Measurements from ENCODE around the gene ARHGAP25.
A peak's percentile ranks its signal among the peaks of the same experiment; 100 is the strongest.

ARHGAP25 gene

GRCh38 chr2:68768461-68768860 lies 33.9 kb downstream of the ARHGAP25 start:
- DNase-seq, result no peak

DNA sequence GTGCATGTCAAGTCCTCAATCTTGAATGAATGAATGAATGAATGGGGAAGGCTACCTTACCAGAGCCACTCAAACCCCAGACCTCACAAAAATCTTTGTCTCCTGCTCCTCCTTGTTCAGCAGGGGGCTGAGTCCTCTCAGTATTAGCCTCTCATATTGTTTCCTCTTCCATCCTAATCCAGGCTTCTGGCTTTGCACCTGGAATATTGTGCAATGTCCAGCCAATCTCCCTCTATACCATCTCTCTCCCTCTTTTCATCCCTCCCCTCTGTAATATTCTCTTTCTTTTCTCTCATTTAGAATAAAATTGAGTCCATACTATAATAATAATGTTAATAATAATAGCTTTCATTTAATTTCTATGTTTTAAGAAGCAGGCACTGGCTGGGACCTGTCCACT lies 34.3 kb downstream of the ARHGAP25 start:
- DNase-seq, result no peak

DNA sequence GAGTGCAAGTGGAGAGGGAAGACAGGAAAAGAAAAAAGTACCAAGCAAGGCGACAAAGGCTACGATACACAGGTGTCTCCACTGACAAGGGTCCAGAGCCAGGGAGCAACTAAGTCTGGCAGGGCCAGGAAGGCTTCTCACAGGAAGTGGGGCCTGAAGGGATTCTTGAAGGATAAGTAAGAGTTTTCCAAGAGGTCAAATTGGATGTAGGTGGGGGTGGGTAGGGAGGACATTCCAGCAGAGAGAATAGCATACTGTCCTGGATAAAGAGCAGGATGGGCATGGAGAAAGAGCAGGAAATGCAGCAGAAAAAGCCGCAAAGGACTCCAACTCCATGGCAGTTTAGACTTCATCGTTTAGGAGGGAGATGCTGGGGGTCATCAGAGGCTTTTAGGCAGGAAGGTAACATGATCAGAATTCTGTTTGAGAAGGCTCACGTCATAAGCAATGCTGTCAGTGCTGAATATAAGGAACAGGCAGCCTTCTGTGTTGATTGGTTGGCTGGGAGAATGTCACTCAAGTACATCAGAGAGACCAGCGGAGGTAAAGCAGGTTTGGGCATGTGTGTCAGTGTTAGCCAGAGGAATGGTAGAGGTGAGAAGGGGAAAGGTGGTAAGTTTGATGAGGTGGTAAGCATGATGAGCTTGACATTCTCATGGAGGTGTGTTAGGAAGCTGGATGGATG lies 35.1 kb downstream of the ARHGAP25 start:
- DNase-seq, result no peak

GRCh38 chr2:68770271-68771111 lies 35.9 kb downstream of the ARHGAP25 start:
- no peak for DNase-seq

- DNase-seq, result no peak
Measured at GRCh38 chr2:68771211-68771751, 36.7 kb downstream of the ARHGAP25 start.

DNA sequence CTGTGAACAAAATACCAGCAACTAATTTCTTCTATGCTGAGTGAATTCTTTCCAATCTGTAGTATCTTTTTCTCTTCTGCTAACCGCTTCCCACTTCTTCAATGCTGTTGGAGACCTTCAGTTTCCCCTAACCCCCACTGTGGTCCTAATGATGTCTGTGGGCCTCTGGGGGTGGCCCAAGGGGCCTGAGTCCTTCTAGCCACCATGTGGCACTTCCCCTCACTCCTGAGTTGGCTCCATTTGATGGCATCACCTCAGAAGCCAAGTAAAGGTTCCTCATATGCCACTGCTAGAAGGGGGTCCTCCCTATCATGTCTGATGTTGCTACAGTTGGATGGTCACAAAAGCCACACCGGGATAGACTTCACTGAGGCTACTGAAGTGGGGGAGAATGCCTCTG lies 37.5 kb downstream of the ARHGAP25 start:
- no peak for DNase-seq

DNA sequence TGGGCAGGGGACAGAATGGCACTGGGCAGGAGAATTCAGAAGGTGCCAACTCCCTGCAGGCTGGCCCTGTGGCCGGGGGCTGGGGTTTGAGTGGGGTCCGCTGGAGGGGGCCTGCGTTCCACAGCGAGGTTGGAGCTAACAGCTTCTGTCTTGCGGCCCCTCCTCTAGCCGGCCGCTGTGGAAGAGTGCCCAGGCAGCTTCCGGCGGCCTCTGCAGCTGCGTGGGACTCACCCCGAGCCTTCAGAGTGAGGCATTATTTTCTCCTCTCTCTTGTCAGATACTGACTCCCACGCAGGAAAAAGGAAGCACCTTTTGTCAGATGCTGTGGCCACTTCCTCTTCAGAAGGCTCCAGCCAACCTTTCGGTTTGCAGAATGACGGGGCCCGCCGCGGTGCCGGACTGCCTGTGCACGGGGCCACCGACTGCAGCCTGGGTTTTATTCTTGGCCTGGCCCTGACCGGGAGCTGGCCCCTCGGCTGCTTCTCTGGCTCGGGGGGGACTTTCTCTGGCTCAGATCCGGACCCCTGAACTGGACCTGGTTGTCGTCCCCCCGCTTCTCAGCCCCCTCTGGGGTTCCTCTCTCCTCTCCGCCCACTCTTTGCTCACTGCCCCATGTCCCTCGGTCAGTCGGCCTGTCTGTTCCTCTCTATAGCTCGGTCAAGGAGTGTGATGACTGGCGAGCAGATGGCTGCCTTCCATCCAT lies 40.1 kb downstream of the ARHGAP25 start:
- DNase-seq, result no peak

DNA sequence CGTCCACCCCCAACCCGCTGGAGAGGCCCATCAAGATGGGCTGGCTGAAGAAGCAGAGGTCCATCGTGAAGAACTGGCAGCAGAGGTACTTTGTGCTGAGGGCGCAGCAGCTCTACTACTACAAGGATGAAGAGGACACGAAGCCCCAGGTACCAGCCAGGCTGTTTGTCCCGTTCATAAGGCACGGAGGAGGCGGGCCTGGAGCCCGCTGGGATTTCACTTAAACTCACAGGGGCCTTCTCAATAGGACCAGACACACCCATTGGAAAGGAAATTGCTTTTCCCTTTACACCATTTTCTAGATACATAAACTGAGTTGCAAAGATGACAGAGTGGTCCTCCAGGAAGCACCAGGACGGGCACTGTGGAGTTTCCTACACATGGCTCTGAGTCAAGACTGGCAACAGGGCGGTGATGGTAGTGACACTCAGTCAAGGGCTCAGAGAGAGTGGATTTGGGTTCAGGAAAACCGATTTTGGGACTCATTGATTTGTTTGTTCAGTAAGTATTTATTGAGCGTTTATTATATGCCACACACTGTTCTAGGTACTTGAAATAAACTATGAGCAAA lies 40.7 kb downstream of the ARHGAP25 start:
- DNase-seq, result no peak

DNA sequence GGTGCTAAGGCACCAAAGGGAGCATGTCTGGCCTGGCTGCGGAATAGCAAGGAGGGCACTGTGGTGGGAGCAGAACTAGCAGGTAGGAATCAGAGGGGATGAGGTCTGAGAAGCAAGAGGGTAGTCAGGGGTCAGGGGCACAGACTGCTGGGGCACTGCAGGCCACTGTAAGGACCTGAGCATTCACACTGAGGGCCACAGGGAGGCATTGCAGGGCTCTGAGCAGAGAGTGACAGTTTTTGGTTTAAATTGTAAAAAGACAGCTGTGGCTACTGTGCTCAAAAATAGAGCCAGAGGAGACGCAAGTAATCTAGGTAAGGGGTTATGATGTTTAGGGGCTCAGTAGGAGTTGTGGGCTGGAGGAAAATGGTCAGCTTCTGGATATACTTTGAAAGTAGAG lies 41.5 kb downstream of the ARHGAP25 start:
- no peak for DNase-seq

- DNase-seq, result no peak
Measured at GRCh38 chr2:68779595-68779994, 45.0 kb downstream of the ARHGAP25 start.

DNA sequence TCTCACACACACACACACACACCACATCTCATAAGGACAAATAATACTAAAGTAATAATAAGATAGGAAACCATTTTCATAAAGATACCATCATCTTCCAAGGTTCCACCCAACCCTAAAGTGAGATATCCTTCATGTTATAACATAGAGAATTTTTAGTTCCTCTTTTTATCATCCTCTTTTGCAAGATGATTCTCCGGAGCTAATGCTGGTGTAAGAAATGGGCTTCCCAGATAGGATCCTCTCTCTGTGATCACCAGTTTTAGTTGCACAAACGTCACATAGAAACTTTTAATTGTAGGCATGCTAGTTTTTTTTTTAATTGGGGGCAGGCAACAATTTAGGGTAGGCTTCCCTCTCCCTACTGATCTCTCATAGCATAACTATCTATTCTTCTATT lies 49.6 kb downstream of the ARHGAP25 start:
- DNase-seq, result no peak

DNA sequence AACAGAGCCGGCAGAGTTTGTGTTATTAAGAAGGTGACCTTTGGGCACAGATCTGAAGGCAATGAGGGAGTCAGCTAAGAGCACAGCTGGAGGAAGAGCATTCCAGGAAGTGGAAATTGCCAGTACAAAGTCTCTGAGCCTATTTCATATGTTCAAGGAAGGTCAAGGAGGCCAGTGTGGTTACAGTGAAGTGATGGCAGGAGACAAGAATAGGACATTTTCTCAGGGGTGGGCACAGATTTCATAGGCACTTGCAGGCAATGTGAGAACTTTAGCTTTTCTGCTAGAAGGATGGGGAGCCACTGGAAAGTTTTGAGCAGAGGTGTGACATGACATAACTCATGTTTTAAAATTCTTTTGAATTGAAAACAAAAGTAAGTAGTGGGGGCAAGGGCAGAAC lies 50.3 kb downstream of the ARHGAP25 start:
- DNase-seq, result no peak

DNA sequence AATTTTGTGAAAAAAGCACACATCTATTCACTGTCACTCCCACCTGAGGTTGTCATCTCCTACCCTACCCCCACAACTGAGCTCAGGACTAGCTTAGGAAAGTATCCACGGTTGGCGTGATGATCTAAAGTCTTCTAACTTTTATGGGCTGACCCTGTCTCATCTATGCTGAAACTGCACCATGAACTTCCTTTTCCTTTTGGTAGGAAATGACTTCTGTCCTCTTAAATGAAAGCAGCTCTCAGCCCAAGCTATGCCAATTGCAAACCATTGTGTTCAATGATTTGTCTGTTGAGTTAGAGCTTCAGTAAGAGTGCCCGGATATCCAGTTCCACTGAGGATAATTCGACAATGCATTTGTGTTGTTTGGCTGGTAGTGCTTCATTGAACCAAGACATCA lies 52.7 kb downstream of the ARHGAP25 start:
- no peak for DNase-seq

- DNase-seq, result no peak
Measured at GRCh38 chr2:68789603-68790002, 55.0 kb downstream of the ARHGAP25 start.

GRCh38 chr2:68790600-68790999 lies 56.0 kb downstream of the ARHGAP25 start:
- DNase-seq, result no peak

DNA sequence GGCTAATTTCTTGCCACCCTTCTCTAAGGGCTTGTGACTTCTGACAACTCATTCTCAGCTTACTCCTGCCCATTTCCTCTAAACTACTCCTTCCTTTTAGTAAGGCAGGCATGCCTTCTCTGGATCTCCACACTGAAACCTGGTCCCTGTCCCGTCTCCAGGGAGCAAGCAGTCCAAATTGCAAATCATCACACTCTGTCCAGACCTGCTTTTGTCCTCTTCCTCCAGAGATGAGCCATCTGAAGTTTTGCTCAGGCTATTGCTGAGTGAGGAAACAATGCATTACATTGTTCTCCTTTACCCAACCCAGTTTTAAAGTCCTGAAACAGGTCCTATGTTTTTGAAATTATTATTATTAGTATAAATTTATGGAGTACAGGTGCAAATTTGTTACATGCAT lies 57.3 kb downstream of the ARHGAP25 start:
- DNase-seq, result no peak

DNA sequence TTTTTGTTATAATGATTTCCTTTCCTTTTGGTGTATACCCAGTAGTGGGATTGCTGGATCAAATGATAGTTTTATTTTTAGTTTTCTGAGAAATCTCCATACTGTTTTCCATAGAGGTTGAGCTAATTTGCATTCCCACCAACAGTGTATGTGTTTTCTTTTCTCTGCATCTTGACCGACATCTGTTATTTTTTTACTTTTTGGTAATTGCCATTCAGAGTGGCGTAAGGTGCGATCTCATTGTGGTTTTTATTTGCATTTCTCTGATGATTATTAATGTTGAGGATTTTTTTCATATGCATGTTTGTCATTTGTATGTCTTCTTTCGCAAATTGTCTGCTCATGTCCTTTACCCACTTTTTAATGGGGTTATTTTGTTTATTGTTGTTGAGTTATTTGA lies 58.1 kb downstream of the ARHGAP25 start:
- DNase-seq, result no peak

GRCh38 chr2:68796295-68796905 lies 61.8 kb downstream of the ARHGAP25 start:
- DNase-seq, result no peak

GRCh38 chr2:68798569-68798968 lies 64.0 kb downstream of the ARHGAP25 start:
- no peak for DNase-seq

DNA sequence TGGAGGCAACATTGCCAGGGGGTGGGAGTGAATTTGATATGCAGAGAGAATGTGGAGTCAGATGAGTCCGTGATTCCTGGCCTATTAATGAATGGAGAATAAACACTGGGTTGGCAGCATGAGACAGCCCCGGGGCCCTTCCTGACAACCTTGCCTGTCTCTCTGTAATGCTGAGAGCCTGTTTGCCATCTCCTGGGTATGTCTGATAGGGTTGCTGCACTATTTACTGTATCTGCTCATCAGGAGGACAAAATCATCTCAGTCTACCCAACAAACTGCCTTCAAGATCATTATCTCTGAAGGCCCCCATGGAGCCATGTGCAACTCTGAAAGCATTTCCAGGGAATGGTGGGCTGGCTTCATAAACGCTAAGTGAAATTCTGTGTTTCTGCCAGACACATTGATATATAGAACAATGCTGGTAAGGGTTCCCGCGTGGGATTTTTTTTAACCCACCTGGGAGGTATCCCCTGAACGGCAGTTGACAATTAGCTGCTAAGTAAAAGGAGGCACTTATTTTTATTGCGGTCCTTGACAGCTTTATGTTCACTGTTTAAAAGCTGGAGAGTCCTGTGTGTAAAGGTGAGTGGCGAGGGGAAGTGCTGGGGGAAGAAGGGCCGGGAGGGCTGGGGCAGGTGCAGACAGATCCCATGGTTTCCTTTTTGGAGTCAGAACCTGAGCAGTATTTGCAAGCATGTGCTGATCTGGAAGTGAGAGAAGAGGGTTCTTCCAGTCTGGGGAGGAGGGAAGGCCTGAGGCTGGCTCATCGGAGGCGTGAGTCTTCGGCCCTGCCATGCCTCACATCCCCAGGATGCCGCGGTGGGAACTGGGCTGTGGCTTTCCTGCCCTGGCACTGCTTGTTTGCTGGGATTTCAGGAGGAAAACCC lies 64.8 kb downstream of the ARHGAP25 start:
- DNase-seq, result peak; percentile 50

DNA sequence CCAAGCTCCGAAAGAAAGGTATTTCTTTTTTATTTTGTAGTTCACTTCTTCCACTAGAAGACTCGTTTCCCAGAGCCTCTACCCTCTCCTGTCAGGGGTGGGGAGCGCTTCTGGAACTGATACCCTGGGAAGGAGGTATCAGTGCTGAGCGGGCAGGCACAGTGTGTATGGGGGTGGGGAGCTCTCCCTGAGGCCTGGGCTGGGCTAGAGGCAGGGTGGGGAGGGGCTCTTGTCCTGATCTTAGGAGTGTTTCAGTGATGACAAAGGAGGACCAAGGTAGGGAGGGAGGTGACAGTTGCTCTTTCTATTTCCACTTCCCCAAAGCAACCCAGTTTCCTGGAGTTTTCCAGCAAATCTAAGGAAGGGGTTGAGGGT lies 65.4 kb downstream of the ARHGAP25 start:
- no peak for DNase-seq

DNA sequence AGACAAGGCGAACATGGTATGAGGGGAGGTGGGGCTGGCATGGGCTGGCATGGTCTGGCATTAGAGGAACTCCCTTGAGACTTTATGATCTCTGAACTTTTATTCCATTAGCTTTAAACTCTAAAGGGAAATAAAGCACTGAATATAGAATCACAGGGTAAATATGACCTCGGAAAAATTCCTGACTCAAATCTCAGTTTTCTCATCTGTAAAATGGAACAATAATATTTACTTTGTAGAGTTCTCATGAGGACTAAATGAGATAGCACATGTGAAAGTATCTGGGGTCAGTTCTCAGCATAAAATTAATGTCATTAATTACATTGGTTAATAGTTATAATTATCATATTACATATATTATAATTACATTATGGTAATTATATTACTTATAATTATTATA lies 65.9 kb downstream of the ARHGAP25 start:
- DNase-seq, result no peak
